Measurements from ENCODE around the gene CAST.

Gene CAST

GRCh38 chr5:96642281-96642640 is 19.9 kb upstream of the CAST start:
- no peak for DNase-seq (ENCODE audit: low spot score)

DNA sequence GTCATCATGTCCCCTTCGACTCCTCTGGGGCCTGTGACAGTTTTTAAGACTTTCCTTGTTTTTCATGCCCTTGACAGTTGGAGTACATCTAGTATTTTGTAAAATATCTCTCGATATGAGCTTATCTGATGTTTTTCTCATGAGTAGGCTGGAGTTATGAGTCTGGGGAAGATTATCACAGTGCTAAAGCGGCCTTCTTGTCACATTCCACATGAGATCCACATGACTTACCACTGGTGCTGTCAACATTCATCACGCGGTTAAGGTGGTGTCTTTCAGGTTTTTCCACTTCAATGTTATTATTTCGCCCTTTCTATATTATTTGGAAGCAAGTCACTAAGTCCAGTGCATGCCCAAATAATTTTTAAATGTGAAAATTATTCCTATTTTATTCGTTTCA is 17.1 kb upstream of the CAST start:
- no peak for DNase-seq (ENCODE audit: low spot score)

DNA sequence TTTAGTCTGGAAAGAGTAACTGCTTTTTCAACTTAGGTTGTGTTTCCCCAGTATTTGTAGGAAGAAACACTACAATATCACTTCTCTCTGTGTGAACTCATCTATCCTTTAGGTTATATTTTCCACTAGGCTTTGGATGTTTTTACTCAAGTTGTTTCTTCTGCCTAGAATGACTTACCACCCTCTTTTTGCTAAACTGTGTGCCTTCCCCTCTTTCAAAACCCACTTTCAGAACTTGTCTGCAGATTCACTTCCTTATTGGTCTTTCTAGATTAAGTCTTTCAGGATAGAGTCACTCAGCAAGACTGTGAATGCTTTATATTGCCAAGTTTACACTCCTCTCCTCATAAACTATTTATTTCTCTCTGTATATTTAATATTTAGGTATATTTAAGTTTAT is 14.2 kb upstream of the CAST start:
- DNase-seq (ENCODE audit: low spot score), result peak; percentile 21

DNA sequence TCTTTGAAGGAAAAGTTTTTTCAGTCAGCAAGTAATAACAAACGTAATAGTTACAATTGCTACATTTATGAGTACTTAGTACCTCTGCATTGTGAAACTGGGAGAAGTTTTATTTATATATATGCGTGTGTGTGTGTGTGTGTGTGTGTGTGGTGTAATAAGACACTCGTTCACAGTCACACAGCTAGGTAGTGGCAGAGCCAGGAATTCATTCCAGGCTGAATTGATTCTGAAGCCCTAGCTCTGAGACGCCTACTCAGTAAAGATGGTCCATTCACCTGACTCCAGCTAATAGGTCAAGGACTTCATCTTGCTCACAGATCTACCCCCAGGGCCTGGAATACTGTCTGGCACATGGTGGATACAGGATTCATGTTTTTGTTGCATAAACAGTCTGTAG is 13.6 kb upstream of the CAST start:
- DNase-seq (ENCODE audit: low spot score), result peak; percentile 14

DNA sequence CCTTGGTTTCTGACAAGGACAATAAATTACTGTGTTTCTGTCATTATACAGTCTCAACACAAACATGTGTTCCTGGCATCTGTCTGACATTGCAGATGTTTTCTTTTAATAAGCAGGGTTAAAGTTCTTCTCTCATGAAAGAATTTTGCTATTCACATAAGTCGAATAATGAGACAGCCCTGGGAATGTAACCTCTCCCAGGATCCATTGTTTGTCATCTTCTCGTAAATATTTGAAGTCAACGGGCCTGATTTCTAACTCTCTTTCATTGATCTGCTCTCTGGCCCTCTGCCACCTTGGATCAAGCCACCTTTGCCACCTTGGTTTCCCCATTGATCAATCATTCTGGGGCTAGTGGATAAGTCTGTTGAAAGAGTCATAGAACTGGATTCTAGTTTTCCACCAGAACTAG is 12.9 kb upstream of the CAST start:
- DNase-seq (ENCODE audit: low spot score), result peak; percentile 51

- peak; percentile 21 for DNase-seq (ENCODE audit: low spot score)
Observed at GRCh38 chr5:96649681-96650540, 12.3 kb upstream of the CAST start.

GRCh38 chr5:96651047-96651446 is 11.1 kb upstream of the CAST start:
- DNase-seq (ENCODE audit: low spot score), result peak; percentile 31

GRCh38 chr5:96651948-96652753 is 10.0 kb upstream of the CAST start:
- DNase-seq (ENCODE audit: low spot score), result peak; percentile 19

DNA sequence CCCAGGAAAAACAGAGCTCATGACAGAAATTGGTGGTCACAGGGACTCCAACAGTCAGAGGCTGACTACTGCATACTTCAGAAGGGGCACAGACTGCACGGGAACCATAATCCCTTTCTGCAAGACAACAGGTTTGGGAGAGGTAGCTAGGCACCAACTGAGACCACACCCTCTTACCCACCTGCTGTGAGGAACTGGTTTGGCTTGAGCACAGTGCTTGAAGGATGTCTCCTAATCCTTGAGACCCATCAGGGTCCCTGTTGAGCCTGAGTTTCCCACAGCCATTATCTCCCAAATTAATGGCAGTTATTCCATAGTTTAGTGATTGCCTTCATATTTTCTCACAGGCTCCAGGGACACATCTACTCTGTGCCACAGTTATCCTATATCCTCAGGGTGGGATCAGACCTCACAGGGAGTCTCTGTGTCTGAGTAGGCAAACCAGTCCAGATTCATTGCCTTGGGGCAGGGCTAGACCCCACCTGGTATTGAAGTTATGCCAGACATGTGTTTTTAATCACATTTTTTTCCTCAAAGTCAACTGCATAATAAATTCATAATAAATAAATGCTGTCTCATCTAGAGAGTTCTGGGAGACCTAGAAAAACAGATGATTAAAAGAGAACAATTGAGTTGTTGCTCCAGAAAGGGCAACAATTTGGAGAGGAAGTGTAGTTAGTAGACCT is 9.3 kb upstream of the CAST start:
- DNase-seq (ENCODE audit: low spot score), result no peak

- no peak for DNase-seq (ENCODE audit: low spot score)
Observed at GRCh38 chr5:96654209-96654608, 8.0 kb upstream of the CAST start.

DNA sequence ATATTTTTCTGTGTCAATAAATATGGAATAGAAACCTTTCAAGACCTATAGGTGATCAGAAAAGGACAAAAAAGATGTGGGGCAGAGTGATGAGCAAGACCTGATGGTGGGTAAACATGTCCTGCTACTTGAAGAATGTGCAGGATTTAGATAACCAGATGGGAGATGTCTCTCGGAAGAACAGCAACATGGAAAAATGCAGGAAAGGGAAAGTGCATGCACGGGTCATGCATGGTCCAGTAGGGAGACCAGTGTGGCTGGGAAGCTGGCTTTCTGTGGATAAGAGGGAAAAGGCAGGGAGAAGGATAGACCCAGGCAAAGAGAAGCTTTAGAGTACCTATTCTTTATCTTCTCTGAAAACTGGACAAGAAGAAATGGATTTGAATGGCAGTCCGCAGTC is 7.1 kb upstream of the CAST start:
- no peak for DNase-seq (ENCODE audit: low spot score)

DNA sequence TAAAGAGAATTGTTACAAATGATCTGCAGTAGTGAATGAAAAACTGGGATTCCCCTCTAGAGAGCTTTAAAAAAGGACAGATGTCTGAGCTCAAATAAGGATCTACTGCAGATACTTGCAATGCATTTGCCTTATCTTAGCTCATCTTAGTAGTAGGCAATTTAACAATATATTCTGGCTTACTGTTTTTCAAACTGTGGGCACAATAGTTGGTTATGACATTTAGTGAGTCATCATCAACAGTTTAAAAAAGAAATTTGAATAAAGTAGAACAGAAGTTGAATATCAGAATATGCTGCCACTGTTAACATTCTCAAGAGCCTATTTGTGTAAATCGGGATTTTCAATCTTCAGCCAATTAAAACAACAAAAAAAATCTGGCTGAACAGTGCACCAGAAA is 6.7 kb upstream of the CAST start:
- no peak for DNase-seq (ENCODE audit: low spot score)

DNA sequence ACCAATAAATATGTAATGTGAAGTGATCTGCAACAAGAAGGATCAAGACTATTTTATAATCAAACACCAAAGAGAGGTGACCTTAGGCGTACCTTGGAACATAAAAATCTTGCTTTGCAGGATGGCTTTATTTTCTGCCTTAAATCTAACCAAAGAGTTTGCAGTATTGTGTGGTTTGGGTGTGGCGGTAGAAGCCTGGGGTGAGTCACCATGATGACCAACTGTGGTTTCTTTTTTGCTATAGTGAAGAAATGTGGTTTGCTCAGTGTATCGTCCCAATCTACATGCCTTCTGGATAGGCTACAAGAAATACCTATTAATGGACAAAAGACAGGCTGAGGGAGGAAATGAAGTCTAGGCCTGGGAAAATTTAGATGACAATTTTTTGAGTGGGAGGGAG is 5.1 kb upstream of the CAST start:
- no peak for DNase-seq (ENCODE audit: low spot score)

DNA sequence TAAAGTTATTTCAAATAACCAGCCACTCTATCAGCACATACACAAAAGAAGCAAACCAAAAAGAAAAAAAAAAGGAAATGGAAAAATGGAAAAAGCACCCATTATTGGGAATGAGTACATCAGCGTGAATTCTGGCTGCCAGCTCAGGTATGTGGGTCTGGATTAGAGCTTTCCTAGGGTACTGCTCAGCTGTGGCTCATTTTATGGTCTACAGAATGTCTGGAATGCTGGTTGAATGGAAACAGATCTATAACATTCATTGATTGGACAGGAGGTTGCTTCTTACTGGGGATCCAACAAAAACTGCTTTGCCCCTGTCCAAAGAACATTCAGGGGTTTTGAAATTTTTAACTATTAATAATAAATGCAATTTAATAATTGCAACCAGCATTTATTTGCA is 3.9 kb upstream of the CAST start:
- DNase-seq (ENCODE audit: low spot score), result no peak

DNA sequence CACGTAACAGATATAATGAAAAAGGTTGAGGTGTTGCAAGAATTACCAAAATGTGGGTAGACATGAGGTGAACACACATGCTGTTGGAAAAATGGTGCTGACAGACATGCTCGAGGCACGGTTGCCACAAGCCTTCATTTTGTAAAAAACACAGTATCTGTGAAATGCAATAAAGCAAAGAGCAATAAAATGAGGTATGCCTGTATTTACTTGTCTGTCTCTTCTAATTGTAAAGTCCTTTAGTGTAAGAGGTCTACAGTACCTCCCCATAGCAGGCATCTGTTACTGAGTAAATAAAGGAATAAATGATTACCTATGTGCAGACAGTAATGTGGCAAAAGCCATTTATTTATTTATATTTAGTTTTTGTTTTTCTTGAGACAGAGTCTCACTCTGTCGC is 3.0 kb upstream of the CAST start:
- no peak for DNase-seq (ENCODE audit: low spot score)

GRCh38 chr5:96660971-96661854 is 963 bp upstream of the CAST start:
- DNase-seq (ENCODE audit: low spot score), result peak; percentile 59

- DNase-seq (ENCODE audit: low spot score), result peak; percentile 90
Observed at GRCh38 chr5:96662725-96663518, 746 bp downstream of the CAST start.

- DNase-seq (ENCODE audit: low spot score), result no peak
Observed at GRCh38 chr5:96663608-96664007, 1.4 kb downstream of the CAST start.

DNA sequence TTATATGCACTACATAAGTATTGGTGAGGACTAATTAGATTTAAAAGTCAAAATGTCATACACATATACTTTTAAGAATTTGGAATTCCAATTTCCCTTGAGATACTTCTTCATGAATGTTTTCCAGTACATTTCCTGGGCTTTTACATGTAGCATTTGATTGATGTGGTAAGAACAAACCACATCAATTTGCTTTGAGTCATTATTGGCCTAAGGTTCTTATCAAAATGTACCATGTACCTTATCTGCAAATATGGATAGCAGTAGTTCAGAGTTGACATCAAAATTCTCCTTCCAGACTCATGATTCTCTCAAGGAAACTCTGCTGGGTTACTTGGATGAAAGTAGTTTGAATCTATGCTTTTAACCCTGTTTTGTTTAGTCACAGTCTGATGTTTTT is 2.5 kb downstream of the CAST start:
- no peak for DNase-seq (ENCODE audit: low spot score)

DNA sequence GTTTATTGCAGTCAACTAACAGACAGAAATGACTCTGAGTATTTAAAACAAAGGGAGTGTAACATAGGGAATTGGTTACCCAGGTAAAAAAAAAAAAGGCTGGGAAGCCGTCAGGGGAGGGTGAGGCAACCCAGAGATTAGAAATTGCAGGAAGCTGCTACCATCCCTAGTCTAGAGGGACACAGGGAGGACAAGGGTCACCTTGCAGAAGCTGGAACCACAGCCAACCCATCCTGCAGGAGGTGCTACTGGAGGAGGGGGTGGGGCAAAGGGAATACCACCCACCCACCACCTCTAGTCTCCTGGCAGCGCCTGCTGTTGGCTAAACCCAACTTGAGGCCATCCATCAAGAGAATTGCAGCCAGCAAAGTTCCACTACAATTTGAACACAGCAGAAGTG is 6.5 kb downstream of the CAST start:
- no peak for DNase-seq (ENCODE audit: low spot score)

DNA sequence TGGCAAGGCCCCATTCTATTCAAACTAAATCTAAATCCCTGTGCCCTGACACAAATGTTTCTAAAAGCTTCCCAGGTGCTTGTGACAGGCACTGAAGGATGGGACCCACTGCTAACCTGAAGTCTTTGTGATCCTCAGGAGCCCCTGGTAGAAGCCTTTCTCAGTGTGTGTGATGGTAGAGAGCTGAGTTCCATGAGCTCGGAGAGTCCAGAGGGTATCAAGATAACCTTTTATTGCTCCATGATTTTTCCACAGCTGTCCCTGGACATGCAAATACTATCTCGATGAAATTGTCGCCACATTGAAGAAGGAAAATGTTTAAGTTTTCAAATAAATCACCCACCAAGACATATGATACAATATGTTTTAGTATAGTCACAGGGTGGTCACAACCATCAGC is 7.7 kb downstream of the CAST start:
- DNase-seq (ENCODE audit: low spot score), result no peak

Measured in globus pallidus (tissue), 1 donor.